HG02973 (cell line): Measurements from ENCODE around the gene TEX261.

Experiments used
- ATAC-seq: cut with Tn5 transposase; IDR thresholded peaks from one replicate; pipeline ENCODE4 v1.9.1; 2021; ENCODE audit warnings: moderate library complexity; ENCODE audit not compliant: unreplicated experiment

TEX261 gene

DNA sequence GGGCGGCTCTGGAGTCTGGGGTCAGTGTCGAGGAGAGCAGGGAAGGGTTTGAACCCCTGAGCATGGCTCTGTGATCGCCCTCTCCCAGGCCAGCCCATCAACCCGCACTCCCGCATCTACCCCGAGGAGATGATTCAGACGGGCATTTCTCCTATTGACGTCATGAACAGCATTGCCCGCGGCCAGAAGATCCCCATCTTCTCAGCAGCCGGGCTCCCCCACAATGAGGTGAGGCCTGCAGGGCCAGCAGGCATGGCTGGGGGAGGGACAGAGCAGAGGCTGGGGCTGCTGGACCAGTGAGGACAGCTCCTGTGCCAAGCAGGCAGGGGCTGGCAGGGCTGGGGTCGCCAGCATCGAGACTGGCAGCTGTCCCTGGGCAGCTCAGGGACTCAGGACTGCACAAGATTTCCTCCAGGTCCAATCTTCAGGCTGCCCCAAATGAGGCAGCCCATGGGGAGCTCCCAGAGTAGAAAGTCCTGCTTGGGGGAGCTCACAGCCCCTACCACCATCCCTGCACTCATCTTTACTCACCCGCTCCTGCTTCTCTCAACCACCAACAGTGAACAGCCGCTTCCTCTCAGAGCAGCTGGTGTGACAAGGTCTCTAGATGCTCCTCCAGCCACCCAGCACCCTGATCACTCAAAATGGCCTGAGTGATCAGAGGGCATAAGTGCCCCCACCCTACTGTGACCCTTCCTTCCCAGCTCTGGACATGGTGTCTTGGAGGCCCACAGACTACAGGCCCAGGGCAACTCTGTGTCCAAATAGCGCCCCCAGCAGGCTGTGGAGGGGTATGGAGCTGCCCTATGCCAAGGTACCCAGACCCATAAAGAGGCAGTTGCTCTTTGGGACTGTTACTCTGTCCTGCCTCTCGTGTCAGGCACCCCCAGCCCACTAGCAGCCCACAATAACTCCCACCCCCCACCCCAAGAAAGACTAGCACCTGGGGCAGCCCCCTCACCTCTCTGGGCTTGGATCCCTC lies 34.5 kb downstream of the TEX261 start:
- no peak for ATAC-seq

GRCh38 chr2:70959271-70959761 lies 35.4 kb downstream of the TEX261 start:
- no peak for ATAC-seq

DNA sequence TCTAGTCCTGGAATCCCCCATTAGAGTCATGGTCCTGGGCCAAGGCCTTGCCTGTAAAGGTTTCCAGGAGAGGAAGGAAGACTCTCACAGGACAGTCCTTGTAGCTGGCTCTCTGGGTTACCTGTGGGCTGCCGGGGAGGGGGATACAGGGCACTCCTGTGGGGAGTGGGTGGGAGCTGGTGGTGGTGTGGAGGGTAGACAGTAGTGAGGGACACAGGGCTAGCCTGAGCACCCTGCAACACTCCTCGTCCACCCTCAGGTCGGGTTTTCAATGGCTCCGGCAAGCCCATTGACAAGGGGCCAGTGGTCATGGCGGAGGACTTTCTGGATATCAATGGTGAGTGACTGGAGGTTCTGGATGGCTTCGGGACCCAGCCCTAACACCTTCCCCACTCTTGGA lies 35.9 kb downstream of the TEX261 start:
- no peak for ATAC-seq

DNA sequence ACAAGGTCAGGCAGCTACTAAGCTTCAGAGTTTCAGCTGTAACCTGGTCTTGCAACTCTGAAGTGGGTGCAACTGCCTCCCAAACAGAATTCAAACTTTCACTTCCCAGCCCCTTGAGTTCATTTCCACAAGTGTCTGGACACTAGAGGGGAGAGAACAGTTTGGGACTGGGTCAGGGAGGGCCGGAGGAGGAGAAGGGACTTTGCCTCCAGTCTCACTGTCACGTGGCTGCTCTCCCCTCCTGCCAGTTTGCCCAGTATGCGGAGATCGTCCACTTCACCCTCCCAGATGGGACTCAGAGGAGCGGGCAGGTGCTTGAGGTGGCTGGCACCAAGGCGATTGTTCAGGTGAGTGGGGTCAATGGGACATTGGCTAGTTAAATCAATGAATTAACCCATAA lies 36.9 kb downstream of the TEX261 start:
- ATAC-seq, result no peak

- no peak for ATAC-seq
Measured at GRCh38 chr2:70956141-70956540, 38.5 kb downstream of the TEX261 start.

DNA sequence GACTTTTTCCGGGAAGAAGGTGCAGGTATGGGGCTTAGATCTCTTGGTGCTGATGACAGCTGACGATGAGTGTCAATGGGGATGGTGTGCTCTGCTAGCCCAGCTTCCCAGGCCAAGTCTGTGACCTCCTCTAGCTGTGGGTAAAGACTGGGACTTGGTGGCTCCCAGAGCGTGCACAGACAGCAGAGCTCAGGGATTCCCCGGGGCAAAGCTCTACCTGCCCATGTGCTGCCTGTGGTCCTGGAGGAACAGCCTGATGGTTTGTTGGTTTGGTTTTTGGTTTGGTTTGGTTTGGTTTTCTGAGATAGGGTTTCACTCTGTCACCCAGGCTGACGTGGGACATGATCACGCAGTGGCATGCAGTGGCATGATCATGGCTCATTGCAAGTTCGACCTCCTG lies 39.8 kb downstream of the TEX261 start:
- ATAC-seq, result no peak

- no peak for ATAC-seq
Measured at GRCh38 chr2:70949086-70949485, 45.6 kb downstream of the TEX261 start.

GRCh38 chr2:70948337-70949003 lies 46.2 kb downstream of the TEX261 start:
- ATAC-seq, result peak; percentile 80

GRCh38 chr2:70947556-70948184 lies 47.0 kb downstream of the TEX261 start:
- ATAC-seq, result no peak

DNA sequence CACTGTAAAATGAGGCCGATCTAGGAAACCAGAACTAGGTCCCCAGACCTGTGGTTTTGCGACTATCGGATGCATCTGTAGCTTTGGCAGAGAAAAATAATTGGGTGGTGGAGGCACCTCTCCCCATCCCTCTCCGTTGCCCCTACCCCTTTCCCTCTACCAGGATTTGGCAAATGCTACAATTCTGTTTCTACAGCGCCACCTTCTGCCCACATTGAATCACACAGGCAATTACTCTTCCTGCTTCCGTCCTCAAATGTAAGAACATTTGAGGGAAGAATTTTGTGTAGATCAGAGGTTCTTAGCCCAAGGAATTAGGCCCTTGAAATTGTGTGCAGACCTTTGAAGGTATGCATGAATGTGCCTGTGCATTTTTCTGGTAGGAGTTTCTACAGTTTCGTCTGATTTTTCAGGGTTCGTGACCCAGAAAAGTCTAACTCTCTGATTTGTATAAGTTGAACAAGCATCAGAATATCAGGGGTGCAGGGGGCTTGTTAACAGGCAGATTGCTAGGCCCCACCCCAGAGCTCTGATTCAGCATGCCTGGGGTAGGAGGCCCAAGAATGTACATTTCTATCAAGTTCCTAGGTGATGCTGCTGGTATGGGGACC lies 47.7 kb downstream of the TEX261 start:
- ATAC-seq, result no peak

GRCh38 chr2:70944111-70944690 lies 50.5 kb downstream of the TEX261 start:
- no peak for ATAC-seq

GRCh38 chr2:70943205-70943871 lies 51.3 kb downstream of the TEX261 start:
- no peak for ATAC-seq

DNA sequence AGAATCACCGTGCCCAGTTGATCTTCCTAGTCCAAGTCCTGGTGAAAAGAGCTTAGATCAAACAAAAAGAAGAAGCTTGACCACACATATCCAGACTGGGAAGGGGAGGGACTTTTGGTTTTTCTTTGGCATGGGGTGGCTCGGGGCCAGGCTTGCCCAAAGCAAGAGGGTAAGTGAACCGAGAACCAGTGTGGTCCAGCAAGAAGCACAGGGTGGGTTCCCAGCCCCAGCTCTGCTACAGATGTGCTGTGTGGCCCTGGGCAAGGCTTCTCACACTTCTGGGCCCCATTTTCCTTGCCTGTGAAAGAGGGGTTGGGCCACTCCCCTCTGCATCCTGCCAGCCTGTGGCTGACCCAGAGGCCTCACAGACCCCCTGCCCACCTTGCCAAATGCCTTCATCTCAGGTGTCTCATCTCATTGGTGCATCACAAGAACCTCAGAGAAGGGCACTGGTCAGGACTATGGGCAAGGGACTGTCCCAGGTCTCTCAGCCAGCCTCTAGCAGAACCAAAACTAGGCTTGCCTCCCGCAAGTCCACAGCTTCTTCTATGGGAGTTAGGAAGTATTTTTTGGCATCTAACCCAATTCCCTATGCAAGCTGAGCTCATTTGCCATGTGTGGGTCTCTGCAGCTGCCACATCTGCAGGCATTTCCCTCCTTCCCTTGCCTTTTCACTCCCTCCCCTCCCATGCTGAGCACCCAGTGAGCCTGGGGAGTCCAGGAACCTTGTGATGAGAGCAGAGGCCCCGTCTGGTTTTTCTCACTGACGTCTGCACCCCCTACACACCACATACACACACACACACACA lies 52.1 kb downstream of the TEX261 start:
- ATAC-seq, result no peak

- no peak for ATAC-seq
Measured at GRCh38 chr2:70941701-70942100, 53.0 kb downstream of the TEX261 start.

GRCh38 chr2:70941186-70941585 lies 53.5 kb downstream of the TEX261 start:
- ATAC-seq, result no peak

DNA sequence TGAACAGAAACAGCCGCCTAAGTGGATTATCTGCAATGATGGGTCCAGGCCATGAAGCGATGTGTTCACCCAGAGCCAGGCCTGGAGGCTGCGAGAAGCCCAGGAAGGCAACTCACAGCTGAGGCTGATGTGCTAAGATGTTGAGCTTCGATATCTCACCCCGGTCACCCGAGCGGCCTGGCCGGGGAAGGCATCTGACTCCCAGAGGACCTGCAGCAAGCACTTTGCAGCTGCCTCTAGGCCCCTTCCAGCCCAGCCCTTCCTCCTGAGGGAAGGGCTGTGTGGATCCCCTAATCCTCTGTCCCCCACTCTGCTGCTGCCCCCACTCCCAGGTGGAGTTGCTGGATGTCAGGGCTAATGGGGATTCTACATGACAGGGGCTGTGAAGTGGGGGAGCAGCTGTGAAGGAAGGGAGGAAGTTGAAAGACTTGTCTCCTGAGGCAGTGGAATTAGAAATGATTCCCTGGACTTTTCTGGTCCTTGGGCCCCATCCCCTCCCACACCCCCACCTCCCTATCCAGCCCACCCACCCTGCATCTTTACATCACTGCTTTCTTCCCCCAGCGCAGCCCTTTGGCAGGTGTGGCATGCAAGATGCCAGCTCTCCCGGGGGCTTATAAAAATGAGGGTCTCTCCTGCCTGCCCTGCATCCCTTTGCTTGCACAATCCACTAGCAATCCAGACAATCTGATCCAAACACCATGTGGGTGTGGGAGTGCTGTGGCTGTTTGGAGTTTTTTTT lies 54.7 kb downstream of the TEX261 start:
- no peak for ATAC-seq

- no peak for ATAC-seq
Measured at GRCh38 chr2:70939001-70939838, 55.5 kb downstream of the TEX261 start.

DNA sequence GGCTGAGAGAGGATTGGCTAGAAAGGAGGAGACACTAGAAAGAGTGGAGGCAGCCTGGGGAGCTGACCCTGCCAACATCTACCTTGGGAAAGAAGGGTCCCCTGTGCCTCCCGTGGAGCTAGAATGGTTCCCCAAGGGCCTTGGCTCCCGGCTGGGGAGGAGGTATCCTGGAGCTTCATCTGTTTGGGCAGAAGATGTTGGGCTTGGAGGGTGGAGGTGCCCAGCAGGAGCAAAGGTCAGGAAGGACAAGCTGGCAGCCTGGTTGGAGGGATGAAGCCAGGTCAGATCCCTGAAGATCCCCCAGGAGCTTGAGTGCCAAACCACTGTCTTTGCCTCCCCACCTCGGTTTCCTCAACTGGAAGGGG lies 56.1 kb downstream of the TEX261 start:
- ATAC-seq, result no peak
